Stimulated activated CD8-positive, alpha-beta memory T cell treated with anti-CD3 and anti-CD28 coated beads, Interleukin-15, amount 100 ng/mL, for 24 hours (primary cell): ENCODE data around the gene SH3BP2.

Experiments
- DNase-seq: peaks from one replicate; pipeline ENCODE4 v3.0.0-alpha.2; 2020; ENCODE audit warnings: low read depth

The SH3BP2 gene

DNA sequence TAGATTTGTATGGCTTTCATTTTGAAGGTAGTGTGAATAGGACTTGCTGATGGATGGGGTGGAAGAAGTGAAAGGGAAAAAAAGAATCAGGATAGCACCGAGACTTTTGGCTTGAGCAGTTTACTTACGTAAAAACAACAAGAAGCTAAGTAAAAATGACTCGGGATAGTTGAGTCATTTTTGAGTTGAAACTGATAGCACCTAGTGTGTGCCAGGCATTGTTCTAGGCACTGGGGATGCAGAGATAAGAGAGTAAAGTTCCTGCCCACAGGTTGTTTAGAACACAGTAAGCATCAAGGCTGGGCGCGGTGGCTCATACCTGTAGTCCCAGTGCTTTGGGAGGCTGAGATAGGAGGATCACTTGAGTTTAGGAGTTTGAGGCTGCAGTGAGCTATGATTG, 85.5 kb downstream of the SH3BP2 start:
- DNase-seq, result no peak

DNA sequence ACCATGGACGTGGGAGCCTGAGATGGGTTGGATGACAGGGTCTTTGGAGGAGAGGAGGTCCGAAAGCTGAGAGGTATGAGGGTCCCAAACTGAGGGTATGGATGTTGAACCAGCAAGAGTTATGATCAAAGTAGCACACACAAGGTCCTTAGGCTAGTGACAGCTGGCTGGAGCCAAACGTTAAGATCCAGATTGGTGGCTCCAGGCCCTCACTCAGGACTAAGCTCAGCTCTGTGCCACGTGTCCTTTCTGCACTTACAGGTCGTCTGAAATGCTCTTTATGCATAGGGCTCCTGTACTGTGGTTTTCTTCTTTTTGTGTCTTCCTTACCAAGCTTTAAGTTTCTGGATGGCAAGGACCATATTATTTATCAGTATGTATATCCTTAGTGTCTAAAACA, 86.1 kb downstream of the SH3BP2 start:
- no peak for DNase-seq

DNA sequence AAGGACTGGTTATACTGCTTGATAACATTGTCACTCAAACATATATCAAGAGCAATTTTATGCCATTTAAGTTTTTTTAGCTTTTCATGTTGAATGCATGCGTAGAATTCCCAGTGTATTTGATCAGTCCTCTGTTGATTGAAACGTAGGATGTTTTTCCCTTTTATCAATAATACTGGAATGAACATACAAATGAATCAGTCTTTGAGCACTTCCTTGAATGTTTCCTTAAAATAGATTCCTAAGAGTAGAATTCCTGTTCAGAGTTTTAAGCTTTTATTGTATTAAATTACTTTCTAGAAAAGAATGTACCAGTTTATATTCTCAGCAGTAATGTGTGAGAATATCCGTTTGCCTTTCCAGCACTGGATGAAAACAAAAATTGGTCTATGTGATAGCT, 88.5 kb downstream of the SH3BP2 start:
- DNase-seq, result no peak

- DNase-seq, result no peak
Measured at GRCh38 chr4:2882341-2882740, 89.5 kb downstream of the SH3BP2 start.

DNA sequence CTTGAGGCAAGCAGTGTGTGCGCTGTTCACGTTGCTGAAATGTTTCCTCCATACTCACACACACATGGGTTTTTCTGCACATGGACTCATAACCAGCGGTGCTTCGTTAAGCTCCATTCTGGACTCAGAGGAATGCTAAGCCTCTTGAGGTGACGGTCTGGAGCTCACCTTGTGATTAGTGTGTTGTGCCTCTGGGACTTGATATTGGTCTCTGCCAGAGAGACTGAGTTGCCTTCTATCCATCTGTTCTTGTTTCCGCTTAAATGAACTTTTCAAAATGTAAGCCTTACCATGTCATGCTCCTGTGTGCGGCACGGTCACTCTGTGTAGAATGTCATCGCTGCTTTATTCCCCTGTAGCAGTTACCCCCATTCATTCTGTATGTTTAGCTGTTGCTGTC, 93.3 kb downstream of the SH3BP2 start:
- no peak for DNase-seq

- no peak for DNase-seq
Measured at GRCh38 chr4:2886622-2887021, 93.7 kb downstream of the SH3BP2 start.

DNA sequence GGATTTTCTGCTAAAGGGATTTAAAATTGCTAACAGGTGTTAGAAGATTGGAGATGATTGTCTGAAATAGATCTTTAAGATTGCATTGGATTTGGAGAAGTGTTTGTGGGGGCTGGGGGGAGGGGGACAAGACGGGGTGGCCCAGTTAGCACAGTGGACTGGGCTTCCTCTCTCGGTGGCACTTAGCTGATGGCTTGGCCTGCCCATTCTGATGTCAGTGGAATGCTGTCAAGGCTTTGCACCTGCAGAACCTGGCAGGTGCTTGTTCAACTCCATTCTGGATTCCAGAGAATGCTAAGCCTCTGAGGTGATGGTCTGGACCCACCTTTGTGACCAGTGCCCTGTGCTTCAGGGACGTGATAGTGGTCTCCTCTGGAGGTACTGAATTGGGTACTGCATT, 94.5 kb downstream of the SH3BP2 start:
- DNase-seq, result no peak

DNA sequence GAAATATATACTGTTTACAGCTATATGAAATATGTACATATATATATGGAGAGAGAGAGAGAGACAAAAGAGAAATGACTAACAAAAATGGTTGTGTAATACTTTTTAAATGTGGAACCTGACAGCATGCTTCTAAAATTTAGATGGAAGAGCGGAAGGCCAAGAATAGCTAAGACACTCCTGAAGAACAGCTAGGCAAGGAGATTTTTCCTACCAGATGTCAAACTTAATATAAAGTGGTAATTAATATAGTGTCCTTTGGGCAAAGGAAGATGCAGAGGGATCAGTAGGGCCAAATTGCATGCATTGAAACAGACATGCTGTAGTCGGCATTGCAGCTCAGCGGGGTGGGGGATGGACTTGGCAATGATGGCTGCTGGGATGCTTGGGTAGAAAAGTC, 96.0 kb downstream of the SH3BP2 start:
- DNase-seq, result no peak
